ENCODE data around the gene CACTIN. TPM values are rescaled to one million over a fixed set of nuclear protein-coding genes. Genes with fewer than 3 reads are reported as not detected.

CACTIN gene
- total RNA-seq, 4 donors from 2014 or later, result 22.6 to 29.9 (median 27.9) TPM

DNA sequence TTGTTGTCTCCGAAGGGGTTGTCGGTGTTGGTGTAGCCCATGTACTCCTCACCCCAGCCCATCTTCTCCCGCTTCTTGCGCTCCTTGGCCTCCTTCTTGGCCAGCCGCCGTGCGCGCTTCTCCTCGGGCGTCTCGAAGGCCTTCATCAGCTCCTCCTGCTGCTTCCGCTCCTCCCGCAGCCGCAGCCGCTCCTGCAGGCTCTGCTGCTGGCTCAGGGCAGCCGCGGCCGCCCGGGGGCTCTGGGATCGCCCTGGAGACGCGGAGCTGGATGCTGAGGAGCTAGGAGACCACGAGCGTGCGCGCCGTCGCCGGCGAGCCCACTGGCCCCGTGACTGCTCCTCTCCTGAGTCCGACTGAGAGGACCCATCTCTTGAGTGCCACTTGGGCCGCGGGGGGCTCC, 2.9 kb downstream of the CACTIN start:
- Histone ChIP-seq H3K4me3 (no peak overlapping the region), H3K9me3 (no peaks in the 10 kb centered on the region), H3K27ac (no peak overlapping the region), H3K27me3 (no peaks in the 10 kb centered on the region), H3K36me3 (peaks cover 43% of the 10 kb centered on the region), H3K4me1 (peaks cover 29% of the 10 kb centered on the region)
- TF ChIP-seq POLR2AphosphoS5 (IDR thresholded peaks at IDR 0.05), result no peak
- DNase-seq (ENCODE audit: low spot score in 2 of 2), result no peak
- 90% methylated on average over 22 of the region's 34 CpGs for WGBS

DNA sequence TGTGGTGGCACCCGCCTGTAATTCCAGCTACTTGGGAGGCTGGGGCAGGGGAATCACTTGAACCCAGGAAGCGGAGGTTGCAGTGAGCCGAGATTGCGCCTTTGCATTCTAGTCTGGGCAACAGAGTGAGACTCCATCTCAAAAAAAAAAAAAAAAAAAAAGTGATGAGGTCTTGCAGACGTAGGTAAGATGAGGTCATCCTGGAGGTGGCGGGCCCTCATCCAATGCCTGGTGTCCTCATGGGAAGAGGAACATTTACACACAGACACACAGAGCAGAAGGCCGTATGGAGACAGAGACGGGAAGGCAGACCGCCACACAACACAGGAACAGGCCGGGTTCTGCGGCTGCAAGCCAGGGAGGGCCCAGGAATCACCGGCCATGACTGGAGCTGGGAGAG, 4.4 kb downstream of the CACTIN start:
- H3K36me3 ChIP-seq, result peaks cover 48% of the 10 kb centered on the region
- no peak for TF ChIP-seq EP300 (IDR thresholded peaks at IDR 0.05)
- no peak for TF ChIP-seq POLR2AphosphoS5 (IDR thresholded peaks at IDR 0.05)
- no peak for TF ChIP-seq POLR2A (IDR thresholded peaks at IDR 0.05)
- TF ChIP-seq, protein P1, sequence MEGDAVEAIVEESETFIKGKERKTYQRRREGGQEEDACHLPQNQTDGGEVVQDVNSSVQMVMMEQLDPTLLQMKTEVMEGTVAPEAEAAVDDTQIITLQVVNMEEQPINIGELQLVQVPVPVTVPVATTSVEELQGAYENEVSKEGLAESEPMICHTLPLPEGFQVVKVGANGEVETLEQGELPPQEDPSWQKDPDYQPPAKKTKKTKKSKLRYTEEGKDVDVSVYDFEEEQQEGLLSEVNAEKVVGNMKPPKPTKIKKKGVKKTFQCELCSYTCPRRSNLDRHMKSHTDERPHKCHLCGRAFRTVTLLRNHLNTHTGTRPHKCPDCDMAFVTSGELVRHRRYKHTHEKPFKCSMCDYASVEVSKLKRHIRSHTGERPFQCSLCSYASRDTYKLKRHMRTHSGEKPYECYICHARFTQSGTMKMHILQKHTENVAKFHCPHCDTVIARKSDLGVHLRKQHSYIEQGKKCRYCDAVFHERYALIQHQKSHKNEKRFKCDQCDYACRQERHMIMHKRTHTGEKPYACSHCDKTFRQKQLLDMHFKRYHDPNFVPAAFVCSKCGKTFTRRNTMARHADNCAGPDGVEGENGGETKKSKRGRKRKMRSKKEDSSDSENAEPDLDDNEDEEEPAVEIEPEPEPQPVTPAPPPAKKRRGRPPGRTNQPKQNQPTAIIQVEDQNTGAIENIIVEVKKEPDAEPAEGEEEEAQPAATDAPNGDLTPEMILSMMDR (IDR thresholded peaks at IDR 0.05), result no peak
- H3K27me3 ChIP-seq, result no peaks in the 10 kb centered on the region
- no peaks in the 10 kb centered on the region for H3K9me3 ChIP-seq
- no peak overlapping the region for H3K4me3 ChIP-seq
- 84% methylated on average over 12 of the region's 12 CpGs for WGBS
- H3K27ac ChIP-seq, result no peak overlapping the region
- no peak for DNase-seq (ENCODE audit: low spot score in 2 of 2)
- H3K4me1 ChIP-seq, result peaks cover 34% of the 10 kb centered on the region

DNA sequence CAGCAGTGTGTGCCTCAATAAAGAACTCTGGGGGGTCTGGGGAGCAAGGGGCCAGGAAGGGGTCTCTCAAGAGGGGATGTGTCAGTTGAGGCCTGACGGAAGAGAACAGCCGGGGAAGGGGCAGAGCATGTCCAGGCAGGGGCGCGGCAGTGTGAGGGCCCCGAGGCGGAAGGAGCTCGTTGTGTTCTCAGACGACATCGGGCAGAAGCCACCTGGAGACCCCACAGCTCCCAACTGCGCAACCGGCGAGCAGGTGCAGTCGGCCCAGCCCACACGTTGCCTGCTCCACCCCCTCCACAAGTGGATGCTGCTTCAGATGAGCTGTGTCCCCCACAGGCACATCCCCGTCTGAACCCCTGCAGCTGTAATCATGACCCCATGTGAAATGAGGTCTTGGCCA, 4.9 kb downstream of the CACTIN start:
- H3K27ac ChIP-seq, result no peak overlapping the region
- TF ChIP-seq POLR2AphosphoS5 (IDR thresholded peaks at IDR 0.05) (no peak), POLR2A (IDR thresholded peaks at IDR 0.05) (no peak), EP300 (IDR thresholded peaks at IDR 0.05) (no peak)
- TF ChIP-seq, protein P1 (IDR thresholded peaks at IDR 0.05), result no peak
- WGBS, result 97% methylated on average over 6 of the region's 15 CpGs
- no peaks in the 10 kb centered on the region for H3K9me3 ChIP-seq
- H3K36me3 ChIP-seq, result peaks cover 53% of the 10 kb centered on the region
- no peak for DNase-seq (ENCODE audit: low spot score in 2 of 2)
- no peak overlapping the region for H3K4me3 ChIP-seq
- H3K27me3 ChIP-seq, result no peaks in the 10 kb centered on the region
- peaks cover 32% of the 10 kb centered on the region for H3K4me1 ChIP-seq

DNA sequence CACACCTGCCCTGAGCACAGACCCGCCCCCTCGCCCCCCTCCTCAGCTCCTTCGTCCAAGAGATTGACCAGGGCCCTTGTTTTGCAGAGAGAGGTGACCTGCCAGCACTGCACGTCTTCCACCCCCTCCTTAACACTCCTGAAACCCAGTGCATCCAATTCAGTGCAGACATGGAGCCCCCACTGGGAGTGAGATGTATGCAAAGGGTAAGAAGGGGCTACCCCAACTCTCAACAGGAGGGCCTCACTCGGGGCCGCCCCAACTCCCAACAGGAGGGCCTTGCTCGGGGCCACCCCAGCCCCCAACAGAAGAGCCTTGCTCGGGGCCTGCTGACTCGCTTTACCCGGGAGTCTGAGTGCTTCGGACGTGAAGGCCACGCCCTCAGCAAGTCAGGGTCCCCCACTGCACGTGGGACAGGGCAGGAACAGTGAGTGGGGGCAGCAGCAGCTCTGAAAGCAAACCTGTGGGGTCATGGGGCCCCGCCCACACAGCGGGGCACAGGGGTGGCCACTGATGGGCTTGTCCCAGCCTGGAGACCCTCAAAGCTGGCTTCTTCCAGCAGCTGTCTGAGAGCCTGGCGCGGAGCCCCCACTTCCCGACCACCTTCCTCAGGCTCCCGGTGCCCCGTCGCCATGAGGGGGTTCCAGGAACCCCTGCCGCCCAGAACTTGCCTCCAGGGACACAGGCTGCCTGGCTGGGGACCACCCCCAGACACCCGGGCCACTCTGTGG, 5.6 kb downstream of the CACTIN start:
- no peak for TF ChIP-seq EP300 (IDR thresholded peaks at IDR 0.05)
- TF ChIP-seq, protein P1 (IDR thresholded peaks at IDR 0.05), result no peak
- TF ChIP-seq POLR2A (IDR thresholded peaks at IDR 0.05), result no peak
- no peak for TF ChIP-seq POLR2AphosphoS5 (IDR thresholded peaks at IDR 0.05)
- Histone ChIP-seq H3K9me3 (no peaks in the 10 kb centered on the region), H3K27me3 (no peaks in the 10 kb centered on the region), H3K4me1 (peaks cover 30% of the 10 kb centered on the region), H3K4me3 (no peak overlapping the region), H3K36me3 (peaks cover 59% of the 10 kb centered on the region), H3K27ac (no peak overlapping the region)
- DNase-seq (ENCODE audit: low spot score in 2 of 2), result no peak
- WGBS, result 80% methylated on average over 7 of the region's 24 CpGs

DNA sequence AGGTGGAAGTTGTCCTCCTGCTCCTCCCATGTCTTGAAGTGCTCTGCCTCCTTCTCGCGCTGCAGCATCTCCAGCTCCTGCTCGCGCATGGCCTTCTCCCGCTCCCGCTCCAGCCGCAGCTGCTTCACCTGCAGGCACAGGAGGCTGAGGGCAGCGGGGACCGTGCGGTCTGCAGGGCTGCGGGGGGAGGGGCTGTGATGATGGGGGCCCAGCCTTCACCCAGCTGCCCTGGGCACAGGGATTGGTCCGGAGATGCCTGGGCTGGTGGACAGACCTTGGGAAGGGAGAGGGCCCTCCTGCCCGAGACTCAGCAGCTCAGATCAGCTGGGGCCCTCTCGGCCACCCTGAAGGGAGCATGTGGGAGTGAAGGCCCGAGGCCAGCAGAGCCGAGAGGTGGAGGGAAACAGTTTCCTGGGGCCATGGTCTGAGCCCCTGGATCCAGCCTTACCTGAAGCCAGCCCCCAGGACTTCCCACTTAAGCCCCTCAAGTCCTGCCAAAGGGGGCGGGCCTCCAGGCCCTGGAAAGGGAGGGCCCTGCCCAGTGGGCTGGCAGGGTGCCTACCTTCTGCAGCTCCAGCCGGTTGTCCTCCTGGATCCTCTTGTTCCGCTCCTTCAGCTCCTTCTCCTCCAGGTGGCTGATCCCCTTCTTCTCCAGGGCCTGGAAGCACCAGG, 6.3 kb downstream of the CACTIN start:
- H3K27me3 ChIP-seq, result no peaks in the 10 kb centered on the region
- no peak for DNase-seq (ENCODE audit: low spot score in 2 of 2)
- H3K4me3 ChIP-seq, result no peak overlapping the region
- peaks cover 23% of the 10 kb centered on the region for H3K4me1 ChIP-seq
- H3K36me3 ChIP-seq, result peaks cover 65% of the 10 kb centered on the region
- no peak overlapping the region for H3K27ac ChIP-seq
- TF ChIP-seq EP300 (IDR thresholded peaks at IDR 0.05) (no peak), POLR2A (IDR thresholded peaks at IDR 0.05) (no peak), POLR2AphosphoS5 (IDR thresholded peaks at IDR 0.05) (no peak)
- TF ChIP-seq, protein P1 (IDR thresholded peaks at IDR 0.05), result no peak
- no peaks in the 10 kb centered on the region for H3K9me3 ChIP-seq
- 85% methylated on average over 18 of the region's 19 CpGs for WGBS

Data from suprapubic skin (tissue), 4 donors.